ENCODE data around the gene TRAPPC13.

GRCh38 chr5:65620021-65620420 is 4.8 kb upstream of the TRAPPC13 start:
- TF ChIP-seq CTCF (IDR thresholded peaks at IDR 0.05) (no peak), POLR2A (IDR thresholded peaks at IDR 0.05) (no peak)

Measured in lower leg skin (tissue), 3 donors.